ENCODE data around the gene MRC1. TPM values are rescaled to one million over a fixed set of nuclear protein-coding genes. Genes with fewer than 3 reads are reported as not detected.

Gene MRC1
- polyA plus RNA-seq (2012; ENCODE audit: insufficient read depth, insufficient read length, low read depth), result 1.5 TPM

DNA sequence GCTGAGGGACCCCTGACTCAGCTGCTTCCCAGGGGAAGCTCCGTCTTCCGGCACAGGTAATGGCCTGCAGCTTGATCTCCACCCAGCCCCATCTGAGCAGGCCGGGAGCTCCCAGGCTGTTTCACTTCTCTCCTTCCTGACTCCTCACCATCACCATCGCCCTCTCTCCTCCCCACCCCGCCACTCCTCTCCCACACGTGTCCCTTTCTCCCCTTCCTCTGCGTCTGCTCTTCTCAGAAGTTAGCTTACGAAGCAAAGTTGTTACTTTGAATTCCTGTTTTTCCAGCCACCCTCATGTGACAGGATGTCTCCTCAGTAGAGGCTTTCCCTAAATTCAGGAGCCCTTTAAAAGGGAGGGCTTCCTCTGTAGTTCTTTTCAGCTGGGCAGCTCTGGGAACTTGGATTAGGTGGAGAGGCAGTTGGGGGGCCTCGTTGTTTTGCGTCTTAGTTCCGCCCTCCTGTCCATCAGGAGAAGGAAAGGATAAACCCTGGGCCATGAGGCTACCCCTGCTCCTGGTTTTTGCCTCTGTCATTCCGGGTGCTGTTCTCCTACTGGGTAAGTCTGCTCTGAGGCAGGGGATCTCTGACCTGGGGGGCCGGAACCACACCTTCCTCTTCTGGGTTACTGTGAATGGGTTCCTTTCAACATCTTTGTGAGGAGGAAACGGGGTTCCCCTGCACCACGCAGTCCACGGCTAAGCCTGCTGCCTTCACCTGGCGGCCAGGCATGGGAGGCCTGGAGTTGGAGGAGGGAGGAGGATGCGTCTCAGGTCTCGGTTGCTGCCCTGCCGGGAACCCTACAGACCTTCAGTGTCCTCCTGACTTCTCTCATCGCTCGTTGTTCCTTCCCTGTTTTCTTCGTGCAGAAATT lies at the start of gene MRC1:
Gene MRC1 (plus strand): TSS at position 378 of the 871 bp plus-strand sequence. CDS start 118 bp downstream, at position 496.
- no peaks in the 10 kb centered on the region for H3K9me3 ChIP-seq
- no peaks in the 10 kb centered on the region for H3K27me3 ChIP-seq
- no peak for DNase-seq
- TF ChIP-seq, protein P1, sequence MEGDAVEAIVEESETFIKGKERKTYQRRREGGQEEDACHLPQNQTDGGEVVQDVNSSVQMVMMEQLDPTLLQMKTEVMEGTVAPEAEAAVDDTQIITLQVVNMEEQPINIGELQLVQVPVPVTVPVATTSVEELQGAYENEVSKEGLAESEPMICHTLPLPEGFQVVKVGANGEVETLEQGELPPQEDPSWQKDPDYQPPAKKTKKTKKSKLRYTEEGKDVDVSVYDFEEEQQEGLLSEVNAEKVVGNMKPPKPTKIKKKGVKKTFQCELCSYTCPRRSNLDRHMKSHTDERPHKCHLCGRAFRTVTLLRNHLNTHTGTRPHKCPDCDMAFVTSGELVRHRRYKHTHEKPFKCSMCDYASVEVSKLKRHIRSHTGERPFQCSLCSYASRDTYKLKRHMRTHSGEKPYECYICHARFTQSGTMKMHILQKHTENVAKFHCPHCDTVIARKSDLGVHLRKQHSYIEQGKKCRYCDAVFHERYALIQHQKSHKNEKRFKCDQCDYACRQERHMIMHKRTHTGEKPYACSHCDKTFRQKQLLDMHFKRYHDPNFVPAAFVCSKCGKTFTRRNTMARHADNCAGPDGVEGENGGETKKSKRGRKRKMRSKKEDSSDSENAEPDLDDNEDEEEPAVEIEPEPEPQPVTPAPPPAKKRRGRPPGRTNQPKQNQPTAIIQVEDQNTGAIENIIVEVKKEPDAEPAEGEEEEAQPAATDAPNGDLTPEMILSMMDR (IDR thresholded peaks at IDR 0.05; ENCODE audit: low read depth, low read length), result no peak
- no peak within 1 kb of the TSS for H3K4me3 ChIP-seq (ENCODE audit: low read depth, low read length)
- no peaks in the 10 kb centered on the region for H3K36me3 ChIP-seq
- H3K4me1 ChIP-seq, result no peaks in the 10 kb centered on the region

DNA sequence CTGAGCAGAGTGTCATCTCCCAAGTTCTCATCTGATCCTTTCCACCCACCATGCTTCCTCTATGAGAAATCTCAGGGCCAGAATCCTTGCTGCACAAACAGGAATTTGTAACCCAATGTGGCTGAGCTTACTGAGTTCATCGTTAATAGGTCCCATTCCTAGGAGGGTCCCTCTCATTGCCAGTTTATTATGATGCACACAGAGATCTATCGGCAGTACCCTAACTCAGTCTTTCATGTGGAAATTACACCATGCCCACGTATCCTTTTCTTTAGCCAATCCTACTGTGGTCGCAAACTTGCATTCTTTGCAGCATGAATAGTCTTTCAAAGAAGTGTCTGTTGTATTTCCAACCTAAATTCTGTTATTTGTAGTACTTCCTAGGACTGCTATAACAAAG lies 45.0 kb upstream of the MRC1 start:
- no peak for DNase-seq
- no peaks in the 10 kb centered on the region for H3K27me3 ChIP-seq
- H3K36me3 ChIP-seq, result no peaks in the 10 kb centered on the region
- no peak overlapping the region for H3K4me3 ChIP-seq (ENCODE audit: low read depth, low read length)
- H3K4me1 ChIP-seq, result no peaks in the 10 kb centered on the region
- H3K9me3 ChIP-seq, result no peaks in the 10 kb centered on the region
- TF ChIP-seq, protein P1 (IDR thresholded peaks at IDR 0.05; ENCODE audit: low read depth, low read length), result no peak

DNA sequence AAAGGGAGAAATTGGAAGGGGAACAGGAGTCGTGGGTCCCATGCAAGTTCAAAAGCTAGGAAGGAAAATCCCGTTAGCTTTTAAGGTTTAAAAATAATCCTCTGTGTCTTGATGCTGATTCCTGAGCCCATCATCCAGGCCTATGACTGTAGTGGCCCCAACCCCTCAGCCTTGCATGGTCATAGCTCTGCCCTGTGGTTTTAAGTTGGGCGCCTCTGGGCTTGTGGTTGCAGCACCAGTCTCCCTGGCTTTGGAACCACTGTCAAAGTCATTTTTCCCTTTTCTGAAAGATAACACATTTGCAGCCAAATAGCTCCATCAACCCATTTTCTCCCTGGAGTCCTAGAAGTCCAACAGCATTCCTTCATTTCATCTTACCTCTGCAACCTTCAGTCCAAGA lies 43.5 kb upstream of the MRC1 start:
- no peak for DNase-seq
- Histone ChIP-seq H3K4me1 (no peaks in the 10 kb centered on the region), H3K4me3 (ENCODE audit: low read depth, low read length) (no peak overlapping the region), H3K27me3 (no peaks in the 10 kb centered on the region), H3K36me3 (no peaks in the 10 kb centered on the region), H3K9me3 (no peaks in the 10 kb centered on the region)
- TF ChIP-seq, protein P1 (IDR thresholded peaks at IDR 0.05; ENCODE audit: low read depth, low read length), result no peak

DNA sequence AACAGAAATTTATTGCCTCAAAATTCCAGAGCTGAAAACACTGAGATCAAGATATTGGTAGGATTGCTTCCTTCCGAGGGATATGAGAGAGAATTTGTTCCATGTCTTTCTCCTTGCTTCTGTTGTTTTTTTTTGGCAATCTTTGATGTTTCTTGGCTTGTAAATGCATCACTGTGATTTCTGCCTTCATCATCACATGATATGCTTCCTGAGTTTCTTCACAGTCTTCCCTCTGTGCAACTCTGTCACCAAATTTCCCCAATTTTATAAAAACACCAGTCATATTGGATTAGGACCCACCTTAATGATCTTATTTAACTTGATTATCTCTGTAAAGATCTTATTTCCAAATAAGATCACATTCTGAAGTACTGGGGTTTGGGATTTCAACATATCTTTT lies 42.4 kb upstream of the MRC1 start:
- TF ChIP-seq, protein P1 (IDR thresholded peaks at IDR 0.05; ENCODE audit: low read depth, low read length), result no peak
- Histone ChIP-seq H3K4me1 (no peaks in the 10 kb centered on the region), H3K36me3 (no peaks in the 10 kb centered on the region), H3K27me3 (no peaks in the 10 kb centered on the region), H3K9me3 (no peaks in the 10 kb centered on the region), H3K4me3 (ENCODE audit: low read depth, low read length) (no peak overlapping the region)
- DNase-seq, result no peak

DNA sequence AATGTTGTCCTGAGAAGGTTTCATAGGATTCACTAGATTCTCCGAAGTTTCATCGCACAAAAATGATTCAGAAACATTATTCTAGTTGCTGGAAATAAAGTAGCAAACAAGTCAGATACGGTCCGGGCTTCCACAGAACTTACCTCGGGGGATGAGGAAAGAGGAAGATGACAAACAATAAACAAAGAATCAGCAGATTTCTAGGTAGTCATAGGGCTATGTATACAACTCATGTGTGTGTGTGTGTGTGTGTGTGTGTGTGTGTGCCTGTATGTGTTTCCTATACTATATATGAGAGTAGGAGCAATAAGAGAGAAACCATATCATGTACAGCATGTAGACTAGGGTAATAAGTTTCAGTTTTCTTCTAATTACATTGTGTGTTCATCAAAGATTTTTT lies 40.7 kb upstream of the MRC1 start:
- TF ChIP-seq, protein P1 (IDR thresholded peaks at IDR 0.05; ENCODE audit: low read depth, low read length), result no peak
- H3K27me3 ChIP-seq, result no peaks in the 10 kb centered on the region
- no peaks in the 10 kb centered on the region for H3K4me1 ChIP-seq
- no peak for DNase-seq
- H3K9me3 ChIP-seq, result no peaks in the 10 kb centered on the region
- H3K4me3 ChIP-seq (ENCODE audit: low read depth, low read length), result no peak overlapping the region
- no peaks in the 10 kb centered on the region for H3K36me3 ChIP-seq

DNA sequence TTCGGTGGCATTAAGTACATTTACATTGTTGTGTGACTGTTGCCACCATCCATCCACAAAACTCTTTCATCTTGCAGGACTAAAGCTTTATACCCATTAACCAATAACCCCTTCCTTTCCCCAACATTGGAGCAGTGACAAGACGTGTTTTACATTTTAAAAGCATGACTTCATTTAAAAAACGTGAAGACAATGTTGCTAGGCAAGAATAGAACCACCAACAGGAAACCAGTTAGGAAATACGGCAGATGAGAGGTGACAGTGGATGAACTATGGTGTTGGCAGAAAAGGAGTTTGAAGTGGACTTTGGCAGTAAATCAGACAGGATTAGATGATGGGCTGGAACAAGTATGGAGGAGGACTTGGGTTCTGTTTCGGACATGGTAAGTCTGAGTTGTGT lies 40.2 kb upstream of the MRC1 start:
- no peaks in the 10 kb centered on the region for H3K36me3 ChIP-seq
- H3K4me1 ChIP-seq, result no peaks in the 10 kb centered on the region
- no peak overlapping the region for H3K4me3 ChIP-seq (ENCODE audit: low read depth, low read length)
- H3K27me3 ChIP-seq, result no peaks in the 10 kb centered on the region
- no peaks in the 10 kb centered on the region for H3K9me3 ChIP-seq
- DNase-seq, result no peak
- TF ChIP-seq, protein P1 (IDR thresholded peaks at IDR 0.05; ENCODE audit: low read depth, low read length), result no peak

Measured in BE2C (cell line).